VCaP (cell line): ENCODE measurements around the gene CAPN7.

Source experiments
- H3K27ac ChIP-seq: fragments of 450-650 bp; 2 replicates; pipeline ENCODE4 v1.5.1; 2017
- TF ChIP-seq, protein P1 (sequence below): fragments of 450-650 bp; conservative IDR thresholded peaks from 2 replicates; pipeline ENCODE4 v1.5.1; 2017; ENCODE audit warnings: mild to moderate bottlenecking, moderate library complexity

The CAPN7 gene

DNA sequence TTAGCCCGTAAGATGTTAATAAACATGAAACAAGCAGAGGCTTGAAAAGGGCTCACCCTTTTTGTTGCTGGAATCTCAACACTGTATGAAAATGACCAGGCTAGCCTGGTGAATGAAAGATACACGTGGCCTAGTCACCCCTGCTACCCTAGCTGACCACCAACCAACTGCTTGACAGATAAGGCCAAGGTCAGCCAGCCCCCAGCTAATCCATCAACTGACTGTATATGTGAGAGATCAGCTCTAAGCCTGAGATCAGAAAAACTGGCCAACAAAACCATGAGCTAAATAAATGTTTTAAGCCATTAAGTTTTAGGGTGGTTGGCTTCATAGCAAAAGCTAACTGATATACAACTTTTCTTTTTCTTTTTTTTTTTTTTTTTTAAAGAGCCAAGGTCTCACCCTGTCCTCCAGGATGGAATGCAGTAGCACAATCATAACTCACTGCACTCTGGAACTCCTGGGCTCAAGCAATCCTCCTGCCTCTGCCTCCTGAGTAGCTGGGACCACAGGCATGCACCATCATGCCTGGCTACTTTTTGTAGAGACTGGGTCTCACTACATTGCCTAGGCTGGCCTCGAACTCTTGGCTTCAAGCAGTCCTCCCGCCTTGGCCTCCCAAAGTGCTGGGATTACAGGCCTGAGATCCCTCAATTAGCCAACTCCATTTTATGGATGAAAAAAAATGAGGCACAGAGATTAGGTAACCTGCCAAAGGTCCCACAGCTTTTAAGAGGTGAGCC, 91.7 kb downstream of the CAPN7 start:
- H3K27ac ChIP-seq: no peak overlapping the region
- TF ChIP-seq, protein P1, sequence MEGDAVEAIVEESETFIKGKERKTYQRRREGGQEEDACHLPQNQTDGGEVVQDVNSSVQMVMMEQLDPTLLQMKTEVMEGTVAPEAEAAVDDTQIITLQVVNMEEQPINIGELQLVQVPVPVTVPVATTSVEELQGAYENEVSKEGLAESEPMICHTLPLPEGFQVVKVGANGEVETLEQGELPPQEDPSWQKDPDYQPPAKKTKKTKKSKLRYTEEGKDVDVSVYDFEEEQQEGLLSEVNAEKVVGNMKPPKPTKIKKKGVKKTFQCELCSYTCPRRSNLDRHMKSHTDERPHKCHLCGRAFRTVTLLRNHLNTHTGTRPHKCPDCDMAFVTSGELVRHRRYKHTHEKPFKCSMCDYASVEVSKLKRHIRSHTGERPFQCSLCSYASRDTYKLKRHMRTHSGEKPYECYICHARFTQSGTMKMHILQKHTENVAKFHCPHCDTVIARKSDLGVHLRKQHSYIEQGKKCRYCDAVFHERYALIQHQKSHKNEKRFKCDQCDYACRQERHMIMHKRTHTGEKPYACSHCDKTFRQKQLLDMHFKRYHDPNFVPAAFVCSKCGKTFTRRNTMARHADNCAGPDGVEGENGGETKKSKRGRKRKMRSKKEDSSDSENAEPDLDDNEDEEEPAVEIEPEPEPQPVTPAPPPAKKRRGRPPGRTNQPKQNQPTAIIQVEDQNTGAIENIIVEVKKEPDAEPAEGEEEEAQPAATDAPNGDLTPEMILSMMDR: no peak

DNA sequence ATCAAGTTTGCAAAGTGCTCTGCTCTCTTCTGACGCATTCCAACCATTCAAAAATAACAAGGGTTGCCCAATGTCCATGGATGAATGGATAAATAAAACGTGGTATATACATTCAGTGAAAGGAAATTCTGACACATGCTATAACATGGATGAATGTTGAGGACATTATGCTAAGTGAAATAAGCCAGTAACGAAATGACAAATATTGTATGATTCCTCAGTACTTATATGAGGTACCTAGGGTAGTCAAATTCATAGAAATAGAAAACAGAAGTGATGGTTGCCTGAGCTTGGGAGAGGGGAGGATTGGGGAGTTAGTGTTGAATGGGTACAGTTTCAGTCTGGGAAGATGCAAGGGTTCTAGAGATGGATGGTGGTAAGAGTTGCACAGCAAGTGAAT, 92.5 kb downstream of the CAPN7 start:
- TF ChIP-seq, protein P1: no peak
- no peak overlapping the region for H3K27ac ChIP-seq

DNA sequence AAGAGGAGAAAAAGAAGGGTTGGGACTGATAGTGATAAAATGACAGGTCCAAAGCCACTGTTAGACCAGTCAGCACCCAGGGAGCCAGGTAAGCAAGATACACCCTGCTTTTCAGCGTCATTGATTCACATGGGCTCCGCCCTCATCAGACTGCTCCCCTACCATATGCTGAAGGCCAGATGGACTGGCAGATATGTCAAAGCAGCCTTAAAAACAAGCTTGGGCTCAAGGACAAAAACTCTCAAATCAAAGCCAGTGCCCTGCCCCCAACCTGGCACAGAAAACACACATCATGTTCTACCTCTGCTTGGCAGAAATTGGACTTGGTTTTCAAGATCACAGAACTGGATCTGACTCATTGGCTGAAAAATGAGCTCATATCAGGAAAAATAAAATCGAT, 93.0 kb downstream of the CAPN7 start:
- TF ChIP-seq, protein P1: no peak
- no peak overlapping the region for H3K27ac ChIP-seq

DNA sequence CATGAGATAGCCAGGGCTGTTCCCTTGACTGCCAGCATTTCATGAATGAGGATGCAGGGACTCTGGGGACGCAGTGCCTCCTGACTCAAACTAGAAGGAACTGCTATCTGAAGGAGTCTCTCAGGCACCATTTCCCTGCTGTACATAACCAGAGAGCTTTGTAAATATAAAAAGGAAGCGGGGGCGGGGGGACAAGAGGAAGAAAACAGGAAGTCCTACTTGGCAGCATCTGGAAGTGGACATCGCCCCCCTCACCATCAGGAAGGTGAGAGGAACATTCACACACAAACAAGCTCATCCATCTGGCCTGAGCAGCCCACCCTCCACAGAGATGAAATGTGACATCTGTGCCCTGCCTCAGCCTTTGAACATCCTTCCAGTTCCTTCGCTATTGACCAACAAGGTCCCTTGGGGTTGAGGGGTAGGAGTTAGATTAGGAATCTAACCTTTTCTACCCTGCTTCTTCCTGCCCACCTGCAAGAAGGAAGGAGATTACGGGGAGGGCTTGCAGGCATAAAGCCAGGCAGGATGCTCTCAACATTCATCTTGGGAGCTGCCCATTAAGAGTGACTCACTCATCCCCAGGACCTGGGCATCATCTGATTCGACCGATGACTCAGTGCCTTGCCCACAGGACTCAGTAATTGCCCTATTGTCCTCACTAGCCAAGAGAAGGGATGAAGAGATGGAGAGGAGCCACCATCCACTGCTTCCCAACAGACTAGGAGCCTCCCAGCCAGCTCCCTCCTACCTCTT, 94.5 kb downstream of the CAPN7 start:
- TF ChIP-seq, protein P1: no peak
- no peak overlapping the region for H3K27ac ChIP-seq

DNA sequence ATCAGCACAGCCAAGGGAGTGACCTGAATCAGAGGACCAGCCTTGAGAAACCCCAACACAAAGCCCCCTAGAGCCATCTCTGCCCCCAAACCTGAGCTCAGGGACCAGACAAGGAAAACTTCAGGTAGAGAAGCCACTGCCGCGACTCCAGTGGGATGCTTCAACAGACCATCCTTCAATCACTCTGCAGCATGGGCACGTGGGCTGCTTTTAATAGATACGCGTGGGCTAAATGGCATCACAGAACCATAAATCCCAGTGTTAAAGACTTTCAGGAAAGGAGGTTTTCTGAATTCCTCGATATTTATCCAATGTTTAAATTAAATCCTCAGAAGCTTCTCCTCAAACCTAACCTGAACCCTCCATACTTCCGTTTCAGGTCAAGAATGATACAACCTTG, 95.7 kb downstream of the CAPN7 start:
- TF ChIP-seq, protein P1: no peak
- no peak overlapping the region for H3K27ac ChIP-seq
